K562 (cell line): ENCODE measurements around the gene CFAP52.

Experiments used
- BHLHE40 ChIP-seq: IDR thresholded peaks from 2 replicates; pipeline ENCODE4 v1.6.1; 2011; ENCODE audit warnings: low read length, improper control_type of control experiment
- CGGBP1 ChIP-seq: fragments of 250-450 bp; sonication (Bioruptor Pico); IDR thresholded peaks from 2 replicates; pipeline ENCODE4 v1.9.0; 2021; ENCODE audit warnings: mild to moderate bottlenecking
- HDAC8 ChIP-seq: fragments of 450-650 bp; IDR thresholded peaks from 2 replicates; pipeline ENCODE4 v1.6.1; 2016; ENCODE audit warnings: mild to moderate bottlenecking, missing genetic modification characterization, moderate library complexity, missing compliant biosample characterization
- MNT ChIP-seq, 2 experiments: fragments of 450-650 bp; conservative IDR thresholded peaks; 2 replicates each; pipeline ENCODE4 v1.6.1; 2017; ENCODE audit warnings: mild to moderate bottlenecking in 2 of 2, moderate library complexity in 2 of 2
- NFE2 ChIP-seq: IDR thresholded peaks from 2 replicates; pipeline ENCODE4 v1.6.1; 2014; ENCODE audit warnings: antibody characterized with exemption, low read depth
- PCBP2 ChIP-seq: fragments of 200-400 bp; formaldehyde crosslinking; IDR thresholded peaks from 2 replicates; pipeline ENCODE4 v1.6.1; 2018; ENCODE audit warnings: low read length, low read depth, mild to moderate bottlenecking, moderate library complexity; ENCODE audit not compliant: poor library complexity, severe bottlenecking
- SP1 ChIP-seq: sonication (generic); formaldehyde crosslinking; IDR thresholded peaks from 2 replicates; pipeline ENCODE4 v1.8.1; 2022; ENCODE audit warnings: mild to moderate bottlenecking, missing genetic modification reagents
- TGIF2 ChIP-seq: sonication (generic); formaldehyde crosslinking; IDR thresholded peaks from 2 replicates; pipeline ENCODE4 v1.8.1; 2022; ENCODE audit warnings: mild to moderate bottlenecking, missing genetic modification reagents, moderate library complexity
- TRIM28 ChIP-seq: fragments of 450-650 bp; IDR thresholded peaks from 2 replicates; pipeline ENCODE4 v1.6.1; 2017
- ZBTB33 ChIP-seq: sonication (generic); formaldehyde crosslinking; IDR thresholded peaks from 2 replicates; pipeline ENCODE4 v1.8.1; 2023; ENCODE audit warnings: mild to moderate bottlenecking, missing genetic modification reagents
- ZNF75A ChIP-seq: fragments of 450-650 bp; formaldehyde crosslinking; IDR thresholded peaks from 2 replicates; pipeline ENCODE4 v1.4.0; 2020; ENCODE audit warnings: mild to moderate bottlenecking
- TF ChIP-seq, protein P1 (sequence below), 3 experiments: IDR thresholded peaks in 2 of 3; conservative IDR thresholded peaks in 1 of 3; 2 replicates each; pipeline ENCODE4 v1.5.1; 2011 to 2012; ENCODE audit warnings: low read length in 3 of 3, mild to moderate bottlenecking in 3 of 3, control low read depth in 2 of 3, improper control_type of control experiment in 1 of 3, inconsistent platforms in 1 of 3, low read depth in 1 of 3, mixed read lengths in 1 of 3, moderate library complexity in 1 of 3; ENCODE audit not compliant: insufficient read depth in 2 of 3

DNA sequence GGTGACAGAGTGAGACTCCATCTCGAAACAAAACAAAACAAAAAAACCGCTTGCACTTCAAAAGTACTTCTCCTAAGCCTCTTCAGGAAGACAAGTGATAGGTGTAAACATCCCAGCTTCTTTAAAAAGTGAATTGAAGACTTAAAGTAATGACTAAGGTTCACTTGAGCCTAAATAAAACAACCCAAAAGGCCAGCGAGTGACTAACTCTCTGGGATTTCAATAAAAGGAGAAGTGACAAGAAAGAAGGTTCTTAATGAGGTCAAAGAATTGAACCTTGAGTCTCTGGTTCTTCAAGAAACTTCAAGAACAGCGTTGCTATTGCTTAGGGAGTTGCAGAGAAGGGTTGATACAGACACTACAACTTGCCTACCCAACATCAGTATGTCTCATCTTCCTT lies 43.0 kb upstream of the CFAP52 start:
- TF ChIP-seq ZNF75A (CRISPR knock-in tag) (no peak), SP1 (CRISPR knock-in tag) (no peak), BHLHE40 (no peak), PCBP2 (no peak), TGIF2 (no peak), CGGBP1 (CRISPR knock-in tag) (no peak), NFE2 (no peak), MNT (conservative IDR thresholded peaks at IDR 0.05) (no peak), TRIM28 (no peak), ZBTB33 (no peak), HDAC8 (no peak)
- TF ChIP-seq, protein P1, sequence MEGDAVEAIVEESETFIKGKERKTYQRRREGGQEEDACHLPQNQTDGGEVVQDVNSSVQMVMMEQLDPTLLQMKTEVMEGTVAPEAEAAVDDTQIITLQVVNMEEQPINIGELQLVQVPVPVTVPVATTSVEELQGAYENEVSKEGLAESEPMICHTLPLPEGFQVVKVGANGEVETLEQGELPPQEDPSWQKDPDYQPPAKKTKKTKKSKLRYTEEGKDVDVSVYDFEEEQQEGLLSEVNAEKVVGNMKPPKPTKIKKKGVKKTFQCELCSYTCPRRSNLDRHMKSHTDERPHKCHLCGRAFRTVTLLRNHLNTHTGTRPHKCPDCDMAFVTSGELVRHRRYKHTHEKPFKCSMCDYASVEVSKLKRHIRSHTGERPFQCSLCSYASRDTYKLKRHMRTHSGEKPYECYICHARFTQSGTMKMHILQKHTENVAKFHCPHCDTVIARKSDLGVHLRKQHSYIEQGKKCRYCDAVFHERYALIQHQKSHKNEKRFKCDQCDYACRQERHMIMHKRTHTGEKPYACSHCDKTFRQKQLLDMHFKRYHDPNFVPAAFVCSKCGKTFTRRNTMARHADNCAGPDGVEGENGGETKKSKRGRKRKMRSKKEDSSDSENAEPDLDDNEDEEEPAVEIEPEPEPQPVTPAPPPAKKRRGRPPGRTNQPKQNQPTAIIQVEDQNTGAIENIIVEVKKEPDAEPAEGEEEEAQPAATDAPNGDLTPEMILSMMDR (IDR thresholded peaks at IDR 0.05 in 2 of 3, conservative IDR thresholded peaks at IDR 0.05 in 1 of 3; ENCODE audit: insufficient read depth in 2 of 3, low read depth in 1 of 3, low read length in 3 of 3) = no peak
